Measurements from ENCODE around the gene OSCP1.
"Not testable (repeated sequence)": the region's sequence is repeated elsewhere in the genome, so short reads cannot be mapped to it uniquely, and the experiment has no call there.

Gene OSCP1

GRCh38 chr1:36480161-36480560, 29.9 kb upstream of the OSCP1 start:
- Histone ChIP-seq H3K27me3 (ENCODE audit: insufficient read depth, insufficient read length) (peaks cover 9% of the 10 kb centered on the region), H3K9ac (ENCODE audit: insufficient read length, low read depth) (no peak overlapping the region), H3K4me3 (ENCODE audit: insufficient read length, low read depth) (no peak overlapping the region), H3K36me3 (ENCODE audit: insufficient read depth, insufficient read length, low read length) (no peaks in the 10 kb centered on the region), H3K9me3 (ENCODE audit: insufficient read depth, low read length) (no peaks in the 10 kb centered on the region), H3K4me1 (ENCODE audit: insufficient read depth, insufficient read length) (peaks cover 19% of the 10 kb centered on the region)
- DNase-seq (ENCODE audit: low read depth, low spot score), result no peak
- TF ChIP-seq SUZ12 (IDR thresholded peaks at IDR 0.05; ENCODE audit: extremely low read depth, insufficient read depth, insufficient read length), result no peak
- no peak for TF ChIP-seq ZNF274 (IDR thresholded peaks at IDR 0.05; ENCODE audit: low read depth, low read length)
- TF ChIP-seq YY1 (IDR thresholded peaks at IDR 0.05; ENCODE audit: insufficient read depth, insufficient read length), result no peak

- Histone ChIP-seq H3K9ac (ENCODE audit: insufficient read length, low read depth) (no peak overlapping the region), H3K9me3 (ENCODE audit: insufficient read depth, low read length) (no peaks in the 10 kb centered on the region), H3K4me3 (ENCODE audit: insufficient read length, low read depth) (no peak overlapping the region), H3K4me1 (ENCODE audit: insufficient read depth, insufficient read length) (peaks cover 19% of the 10 kb centered on the region), H3K36me3 (ENCODE audit: insufficient read depth, insufficient read length, low read length) (no peaks in the 10 kb centered on the region), H3K27me3 (ENCODE audit: insufficient read depth, insufficient read length) (peaks cover 9% of the 10 kb centered on the region)
- TF ChIP-seq ZNF274 (IDR thresholded peaks at IDR 0.05; ENCODE audit: low read depth, low read length), result no peak
- no peak for TF ChIP-seq SUZ12 (IDR thresholded peaks at IDR 0.05; ENCODE audit: extremely low read depth, insufficient read depth, insufficient read length)
- TF ChIP-seq YY1 (IDR thresholded peaks at IDR 0.05; ENCODE audit: insufficient read depth, insufficient read length), result no peak
- no peak for DNase-seq (ENCODE audit: low read depth, low spot score)
Measured at GRCh38 chr1:36479505-36480051, 29.3 kb upstream of the OSCP1 start.

- not testable (repeated sequence) for H3K27me3 ChIP-seq (ENCODE audit: insufficient read depth, insufficient read length); H3K4me3 ChIP-seq (ENCODE audit: insufficient read length, low read depth); DNase-seq (ENCODE audit: low read depth, low spot score); H3K9ac ChIP-seq (ENCODE audit: insufficient read length, low read depth); H3K9me3 ChIP-seq (ENCODE audit: insufficient read depth, low read length); H3K36me3 ChIP-seq (ENCODE audit: insufficient read depth, insufficient read length, low read length)
- peaks cover 16% of the 10 kb centered on the region for H3K4me1 ChIP-seq (ENCODE audit: insufficient read depth, insufficient read length)
Measured at GRCh38 chr1:36477615-36478014, 27.4 kb upstream of the OSCP1 start.

- Histone ChIP-seq H3K4me1 (ENCODE audit: insufficient read depth, insufficient read length) (peaks cover 17% of the 10 kb centered on the region), H3K9me3 (ENCODE audit: insufficient read depth, low read length) (no peaks in the 10 kb centered on the region), H3K36me3 (ENCODE audit: insufficient read depth, insufficient read length, low read length) (no peaks in the 10 kb centered on the region), H3K4me3 (ENCODE audit: insufficient read length, low read depth) (no peak overlapping the region), H3K9ac (ENCODE audit: insufficient read length, low read depth) (no peak overlapping the region), H3K27me3 (ENCODE audit: insufficient read depth, insufficient read length) (peaks cover 9% of the 10 kb centered on the region)
- no peak for TF ChIP-seq ZNF274 (IDR thresholded peaks at IDR 0.05; ENCODE audit: low read depth, low read length)
- no peak for TF ChIP-seq SUZ12 (IDR thresholded peaks at IDR 0.05; ENCODE audit: extremely low read depth, insufficient read depth, insufficient read length)
- TF ChIP-seq YY1 (IDR thresholded peaks at IDR 0.05; ENCODE audit: insufficient read depth, insufficient read length), result no peak
- no peak for DNase-seq (ENCODE audit: low read depth, low spot score)
Measured at GRCh38 chr1:36476945-36477344, 26.7 kb upstream of the OSCP1 start.

GRCh38 chr1:36475910-36476604, 25.8 kb upstream of the OSCP1 start:
- no peak overlapping the region for H3K9ac ChIP-seq (ENCODE audit: insufficient read length, low read depth)
- H3K4me1 ChIP-seq (ENCODE audit: insufficient read depth, insufficient read length), result peaks cover 18% of the 10 kb centered on the region
- no peak overlapping the region for H3K4me3 ChIP-seq (ENCODE audit: insufficient read length, low read depth)
- no peaks in the 10 kb centered on the region for H3K9me3 ChIP-seq (ENCODE audit: insufficient read depth, low read length)
- H3K36me3 ChIP-seq (ENCODE audit: insufficient read depth, insufficient read length, low read length), result no peaks in the 10 kb centered on the region
- H3K27me3 ChIP-seq (ENCODE audit: insufficient read depth, insufficient read length), result peaks cover 9% of the 10 kb centered on the region
- TF ChIP-seq YY1 (IDR thresholded peaks at IDR 0.05; ENCODE audit: insufficient read depth, insufficient read length), result no peak
- TF ChIP-seq SUZ12 (IDR thresholded peaks at IDR 0.05; ENCODE audit: extremely low read depth, insufficient read depth, insufficient read length), result no peak
- no peak for TF ChIP-seq ZNF274 (IDR thresholded peaks at IDR 0.05; ENCODE audit: low read depth, low read length)
- DNase-seq (ENCODE audit: low read depth, low spot score), result no peak

GRCh38 chr1:36475341-36475740, 25.1 kb upstream of the OSCP1 start:
- Histone ChIP-seq H3K4me1 (ENCODE audit: insufficient read depth, insufficient read length) (peaks cover 18% of the 10 kb centered on the region), H3K4me3 (ENCODE audit: insufficient read length, low read depth) (no peak overlapping the region), H3K9me3 (ENCODE audit: insufficient read depth, low read length) (no peaks in the 10 kb centered on the region), H3K27me3 (ENCODE audit: insufficient read depth, insufficient read length) (peaks cover 7% of the 10 kb centered on the region), H3K36me3 (ENCODE audit: insufficient read depth, insufficient read length, low read length) (no peaks in the 10 kb centered on the region), H3K9ac (ENCODE audit: insufficient read length, low read depth) (no peak overlapping the region)
- TF ChIP-seq ZNF274 (IDR thresholded peaks at IDR 0.05; ENCODE audit: low read depth, low read length) (no peak), SUZ12 (IDR thresholded peaks at IDR 0.05; ENCODE audit: extremely low read depth, insufficient read depth, insufficient read length) (no peak), YY1 (IDR thresholded peaks at IDR 0.05; ENCODE audit: insufficient read depth, insufficient read length) (no peak)
- DNase-seq (ENCODE audit: low read depth, low spot score), result no peak

- H3K9ac ChIP-seq (ENCODE audit: insufficient read length, low read depth), result no peak overlapping the region
- TF ChIP-seq ZNF274 (IDR thresholded peaks at IDR 0.05; ENCODE audit: low read depth, low read length), result no peak
- no peak for TF ChIP-seq YY1 (IDR thresholded peaks at IDR 0.05; ENCODE audit: insufficient read depth, insufficient read length)
- TF ChIP-seq SUZ12 (IDR thresholded peaks at IDR 0.05; ENCODE audit: extremely low read depth, insufficient read depth, insufficient read length), result no peak
- no peak for DNase-seq (ENCODE audit: low read depth, low spot score)
Measured at GRCh38 chr1:36472656-36473055, 22.4 kb upstream of the OSCP1 start.

More at GRCh38 chr1:36472656-36473055, 22.4 kb upstream of the OSCP1 start:
- Histone ChIP-seq H3K36me3 (ENCODE audit: insufficient read depth, insufficient read length, low read length) (no peaks in the 10 kb centered on the region), H3K4me3 (ENCODE audit: insufficient read length, low read depth) (no peak overlapping the region), H3K9me3 (ENCODE audit: insufficient read depth, low read length) (no peaks in the 10 kb centered on the region), H3K4me1 (ENCODE audit: insufficient read depth, insufficient read length) (peaks cover 18% of the 10 kb centered on the region), H3K27me3 (ENCODE audit: insufficient read depth, insufficient read length) (peaks cover 13% of the 10 kb centered on the region)

All from NT2/D1 (cell line).